Measurements from ENCODE around the gene GOLGA6L7.

GRCh38 chr15:28895566-28895965 lies 47.1 kb upstream of the GOLGA6L7 start:
- TF ChIP-seq CEBPB (IDR thresholded peaks at IDR 0.05) (no peak), EP300 (IDR thresholded peaks at IDR 0.05; ENCODE audit: borderline replicate concordance) (no peak), YY1 (IDR thresholded peaks at IDR 0.05; ENCODE audit: low read depth) (no peak), TAF1 (IDR thresholded peaks at IDR 0.05; ENCODE audit: low read depth) (no peak), FOXM1 (IDR thresholded peaks at IDR 0.05; ENCODE audit: borderline replicate concordance, low read depth) (no peak), NFIC (IDR thresholded peaks at IDR 0.05) (no peak), RAD21 (IDR thresholded peaks at IDR 0.05; ENCODE audit: low read depth) (no peak), TCF12 (IDR thresholded peaks at IDR 0.05; ENCODE audit: low read depth) (no peak), TEAD4 (IDR thresholded peaks at IDR 0.05) (no peak), EGR1 (IDR thresholded peaks at IDR 0.05) (no peak), ZBTB7A (IDR thresholded peaks at IDR 0.05; ENCODE audit: low read depth) (no peak)
- TF ChIP-seq, protein P1, sequence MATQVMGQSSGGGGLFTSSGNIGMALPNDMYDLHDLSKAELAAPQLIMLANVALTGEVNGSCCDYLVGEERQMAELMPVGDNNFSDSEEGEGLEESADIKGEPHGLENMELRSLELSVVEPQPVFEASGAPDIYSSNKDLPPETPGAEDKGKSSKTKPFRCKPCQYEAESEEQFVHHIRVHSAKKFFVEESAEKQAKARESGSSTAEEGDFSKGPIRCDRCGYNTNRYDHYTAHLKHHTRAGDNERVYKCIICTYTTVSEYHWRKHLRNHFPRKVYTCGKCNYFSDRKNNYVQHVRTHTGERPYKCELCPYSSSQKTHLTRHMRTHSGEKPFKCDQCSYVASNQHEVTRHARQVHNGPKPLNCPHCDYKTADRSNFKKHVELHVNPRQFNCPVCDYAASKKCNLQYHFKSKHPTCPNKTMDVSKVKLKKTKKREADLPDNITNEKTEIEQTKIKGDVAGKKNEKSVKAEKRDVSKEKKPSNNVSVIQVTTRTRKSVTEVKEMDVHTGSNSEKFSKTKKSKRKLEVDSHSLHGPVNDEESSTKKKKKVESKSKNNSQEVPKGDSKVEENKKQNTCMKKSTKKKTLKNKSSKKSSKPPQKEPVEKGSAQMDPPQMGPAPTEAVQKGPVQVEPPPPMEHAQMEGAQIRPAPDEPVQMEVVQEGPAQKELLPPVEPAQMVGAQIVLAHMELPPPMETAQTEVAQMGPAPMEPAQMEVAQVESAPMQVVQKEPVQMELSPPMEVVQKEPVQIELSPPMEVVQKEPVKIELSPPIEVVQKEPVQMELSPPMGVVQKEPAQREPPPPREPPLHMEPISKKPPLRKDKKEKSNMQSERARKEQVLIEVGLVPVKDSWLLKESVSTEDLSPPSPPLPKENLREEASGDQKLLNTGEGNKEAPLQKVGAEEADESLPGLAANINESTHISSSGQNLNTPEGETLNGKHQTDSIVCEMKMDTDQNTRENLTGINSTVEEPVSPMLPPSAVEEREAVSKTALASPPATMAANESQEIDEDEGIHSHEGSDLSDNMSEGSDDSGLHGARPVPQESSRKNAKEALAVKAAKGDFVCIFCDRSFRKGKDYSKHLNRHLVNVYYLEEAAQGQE (IDR thresholded peaks at IDR 0.05; ENCODE audit: low read depth) = no peak
- TF ChIP-seq, protein P2, sequence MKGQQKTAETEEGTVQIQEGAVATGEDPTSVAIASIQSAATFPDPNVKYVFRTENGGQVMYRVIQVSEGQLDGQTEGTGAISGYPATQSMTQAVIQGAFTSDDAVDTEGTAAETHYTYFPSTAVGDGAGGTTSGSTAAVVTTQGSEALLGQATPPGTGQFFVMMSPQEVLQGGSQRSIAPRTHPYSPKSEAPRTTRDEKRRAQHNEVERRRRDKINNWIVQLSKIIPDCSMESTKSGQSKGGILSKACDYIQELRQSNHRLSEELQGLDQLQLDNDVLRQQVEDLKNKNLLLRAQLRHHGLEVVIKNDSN (IDR thresholded peaks at IDR 0.05) = no peak
- TF ChIP-seq, protein P3, sequence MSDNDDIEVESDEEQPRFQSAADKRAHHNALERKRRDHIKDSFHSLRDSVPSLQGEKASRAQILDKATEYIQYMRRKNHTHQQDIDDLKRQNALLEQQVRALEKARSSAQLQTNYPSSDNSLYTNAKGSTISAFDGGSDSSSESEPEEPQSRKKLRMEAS (IDR thresholded peaks at IDR 0.05) = no peak
